PFSK-1 (cell line): ENCODE measurements around the gene OR5AP2.

ENCODE experiments used
- POLR2AphosphoS5 ChIP-seq: IDR thresholded peaks from 2 replicates; pipeline ENCODE4 v1.6.1; 2012; ENCODE audit warnings: low read depth, mild to moderate bottlenecking, control low read depth, low read length, moderate library complexity
- SIN3A ChIP-seq: IDR thresholded peaks from 2 replicates; pipeline ENCODE4 v1.6.1; 2012; ENCODE audit warnings: mild to moderate bottlenecking, low read length, moderate library complexity, borderline replicate concordance; ENCODE audit not compliant: insufficient read depth
- TF ChIP-seq, protein P1 (sequence below), 2 experiments: IDR thresholded peaks; 2 replicates each; pipeline versions ENCODE4 v1.6.1 to v1.8.0; 2011 to 2012; ENCODE audit warnings: low read depth in 2 of 2, low read length in 2 of 2, control low read depth in 1 of 2, inconsistent platforms in 1 of 2, mild to moderate bottlenecking in 1 of 2, moderate library complexity in 1 of 2; ENCODE audit not compliant: insufficient read depth in 1 of 2

- TF ChIP-seq, protein P1, sequence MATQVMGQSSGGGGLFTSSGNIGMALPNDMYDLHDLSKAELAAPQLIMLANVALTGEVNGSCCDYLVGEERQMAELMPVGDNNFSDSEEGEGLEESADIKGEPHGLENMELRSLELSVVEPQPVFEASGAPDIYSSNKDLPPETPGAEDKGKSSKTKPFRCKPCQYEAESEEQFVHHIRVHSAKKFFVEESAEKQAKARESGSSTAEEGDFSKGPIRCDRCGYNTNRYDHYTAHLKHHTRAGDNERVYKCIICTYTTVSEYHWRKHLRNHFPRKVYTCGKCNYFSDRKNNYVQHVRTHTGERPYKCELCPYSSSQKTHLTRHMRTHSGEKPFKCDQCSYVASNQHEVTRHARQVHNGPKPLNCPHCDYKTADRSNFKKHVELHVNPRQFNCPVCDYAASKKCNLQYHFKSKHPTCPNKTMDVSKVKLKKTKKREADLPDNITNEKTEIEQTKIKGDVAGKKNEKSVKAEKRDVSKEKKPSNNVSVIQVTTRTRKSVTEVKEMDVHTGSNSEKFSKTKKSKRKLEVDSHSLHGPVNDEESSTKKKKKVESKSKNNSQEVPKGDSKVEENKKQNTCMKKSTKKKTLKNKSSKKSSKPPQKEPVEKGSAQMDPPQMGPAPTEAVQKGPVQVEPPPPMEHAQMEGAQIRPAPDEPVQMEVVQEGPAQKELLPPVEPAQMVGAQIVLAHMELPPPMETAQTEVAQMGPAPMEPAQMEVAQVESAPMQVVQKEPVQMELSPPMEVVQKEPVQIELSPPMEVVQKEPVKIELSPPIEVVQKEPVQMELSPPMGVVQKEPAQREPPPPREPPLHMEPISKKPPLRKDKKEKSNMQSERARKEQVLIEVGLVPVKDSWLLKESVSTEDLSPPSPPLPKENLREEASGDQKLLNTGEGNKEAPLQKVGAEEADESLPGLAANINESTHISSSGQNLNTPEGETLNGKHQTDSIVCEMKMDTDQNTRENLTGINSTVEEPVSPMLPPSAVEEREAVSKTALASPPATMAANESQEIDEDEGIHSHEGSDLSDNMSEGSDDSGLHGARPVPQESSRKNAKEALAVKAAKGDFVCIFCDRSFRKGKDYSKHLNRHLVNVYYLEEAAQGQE (IDR thresholded peaks at IDR 0.05; ENCODE audit: insufficient read depth in 1 of 2, low read depth in 2 of 2, low read length in 2 of 2), result no peak
- TF ChIP-seq POLR2AphosphoS5 (no peak), SIN3A (no peak)
These were observed 46.4 kb upstream of the OR5AP2 start for GRCh38 chr11:56688554-56689100.
